ENCODE measurements around the gene IL6ST.

Gene IL6ST

GRCh38 chr5:55896663-55897062 lies 98.1 kb downstream of the IL6ST start:
- DNase-seq (ENCODE audit: low read depth, low spot score), result no peak

GRCh38 chr5:55896238-55896637 lies 98.5 kb downstream of the IL6ST start:
- DNase-seq (ENCODE audit: low read depth, low spot score), result no peak

GRCh38 chr5:55895346-55895745 lies 99.4 kb downstream of the IL6ST start:
- no peak for DNase-seq (ENCODE audit: low read depth, low spot score)

- DNase-seq (ENCODE audit: low read depth, low spot score), result no peak
Measured at GRCh38 chr5:55894135-55894534, 100.6 kb downstream of the IL6ST start.

- no peak for DNase-seq (ENCODE audit: low read depth, low spot score)
Measured at GRCh38 chr5:55892479-55892878, 102.3 kb downstream of the IL6ST start.

- DNase-seq (ENCODE audit: low read depth, low spot score), result no peak
Measured at GRCh38 chr5:55888205-55888604, 106.6 kb downstream of the IL6ST start.

GRCh38 chr5:55885359-55885758 lies 109.4 kb downstream of the IL6ST start:
- DNase-seq (ENCODE audit: low read depth, low spot score), result no peak

Measured in activated CD4-positive, CD25-positive, alpha-beta regulatory T cell treated with anti-CD3 and anti-CD28 coated beads, Interleukin-2, amount 50 U/mL, for 16 hours (primary cell).